Progenitor cell of endocrine pancreas (in vitro differentiated cells): Measurements from ENCODE around the gene HLA-A. TPM values are rescaled to one million over a fixed set of nuclear protein-coding genes. Genes with fewer than 3 reads are reported as not detected.

Source experiments
- DNase-seq: peaks from one replicate; pipeline ENCODE4 v3.0.0; 2021; ENCODE audit warnings: low spot score; ENCODE audit not compliant: unreplicated experiment
- H3K27ac Mint-ChIP-seq: 2 replicates; pipeline ENCODE4 v1.8.0; 2021; ENCODE audit warnings: mild to moderate bottlenecking, moderate library complexity, mixed read lengths
- H3K27me3 Mint-ChIP-seq: 2 replicates; pipeline ENCODE4 v1.8.0; 2021; ENCODE audit warnings: mixed read lengths
- H3K36me3 Mint-ChIP-seq: 2 replicates; pipeline ENCODE4 v1.8.0; 2022; ENCODE audit warnings: mixed read lengths; ENCODE audit not compliant: insufficient read depth
- H3K4me1 Mint-ChIP-seq: 2 replicates; pipeline ENCODE4 v1.8.0; 2021; ENCODE audit warnings: low read depth, mixed read lengths
- H3K4me3 Mint-ChIP-seq: 2 replicates; pipeline ENCODE4 v1.8.0; 2021; ENCODE audit warnings: low read depth, mild to moderate bottlenecking, moderate library complexity, mixed read lengths
- H3K9me3 Mint-ChIP-seq: 2 replicates; pipeline ENCODE4 v1.8.0; 2021; ENCODE audit warnings: low read depth, mixed read lengths
- total RNA-seq: library from RNA; stranded (reverse); gene quantifications from 2 replicates; pipeline ENCODE4 v1.2.1, GENCODE V29; 2021
- TF ChIP-seq, protein P1 (sequence below): fragments of 200-600 bp; sonication (generic); IDR thresholded peaks from one replicate; pipeline ENCODE4 v1.5.0; 2021; ENCODE audit warnings: antibody characterized with exemption, mild to moderate bottlenecking; ENCODE audit not compliant: unreplicated experiment

The HLA-A gene
- total RNA-seq, 1 donor from 2014 or later, result 204 TPM

DNA sequence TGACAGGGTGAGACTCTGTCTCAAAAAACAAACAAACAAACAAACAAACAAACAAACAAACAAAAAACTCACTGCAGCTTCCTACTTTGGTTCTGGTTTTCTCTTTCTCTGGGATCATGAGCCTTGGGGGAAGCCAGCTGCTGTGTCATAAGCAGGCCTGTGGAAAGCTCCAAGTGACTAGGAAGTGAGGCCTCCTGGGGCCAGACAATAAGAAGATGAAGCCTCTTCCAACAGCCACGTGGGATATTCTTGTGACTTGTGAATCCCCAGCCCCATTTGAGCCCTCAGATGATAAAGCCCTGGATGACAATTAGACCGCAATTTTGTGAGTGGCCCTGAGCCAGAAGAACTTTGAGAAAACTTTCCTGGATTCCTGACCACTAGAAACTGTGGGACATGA lies 11.4 kb downstream of the HLA-A start:
- H3K27me3 Mint-ChIP-seq, result no peaks in the 10 kb centered on the region
- no peaks in the 10 kb centered on the region for H3K36me3 Mint-ChIP-seq
- DNase-seq, result no peak
- TF ChIP-seq, protein P1, sequence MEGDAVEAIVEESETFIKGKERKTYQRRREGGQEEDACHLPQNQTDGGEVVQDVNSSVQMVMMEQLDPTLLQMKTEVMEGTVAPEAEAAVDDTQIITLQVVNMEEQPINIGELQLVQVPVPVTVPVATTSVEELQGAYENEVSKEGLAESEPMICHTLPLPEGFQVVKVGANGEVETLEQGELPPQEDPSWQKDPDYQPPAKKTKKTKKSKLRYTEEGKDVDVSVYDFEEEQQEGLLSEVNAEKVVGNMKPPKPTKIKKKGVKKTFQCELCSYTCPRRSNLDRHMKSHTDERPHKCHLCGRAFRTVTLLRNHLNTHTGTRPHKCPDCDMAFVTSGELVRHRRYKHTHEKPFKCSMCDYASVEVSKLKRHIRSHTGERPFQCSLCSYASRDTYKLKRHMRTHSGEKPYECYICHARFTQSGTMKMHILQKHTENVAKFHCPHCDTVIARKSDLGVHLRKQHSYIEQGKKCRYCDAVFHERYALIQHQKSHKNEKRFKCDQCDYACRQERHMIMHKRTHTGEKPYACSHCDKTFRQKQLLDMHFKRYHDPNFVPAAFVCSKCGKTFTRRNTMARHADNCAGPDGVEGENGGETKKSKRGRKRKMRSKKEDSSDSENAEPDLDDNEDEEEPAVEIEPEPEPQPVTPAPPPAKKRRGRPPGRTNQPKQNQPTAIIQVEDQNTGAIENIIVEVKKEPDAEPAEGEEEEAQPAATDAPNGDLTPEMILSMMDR, result no peak
- H3K4me3 Mint-ChIP-seq, result no peak overlapping the region
- no peaks in the 10 kb centered on the region for H3K9me3 Mint-ChIP-seq
- no peaks in the 10 kb centered on the region for H3K4me1 Mint-ChIP-seq
- no peak overlapping the region for H3K27ac Mint-ChIP-seq

DNA sequence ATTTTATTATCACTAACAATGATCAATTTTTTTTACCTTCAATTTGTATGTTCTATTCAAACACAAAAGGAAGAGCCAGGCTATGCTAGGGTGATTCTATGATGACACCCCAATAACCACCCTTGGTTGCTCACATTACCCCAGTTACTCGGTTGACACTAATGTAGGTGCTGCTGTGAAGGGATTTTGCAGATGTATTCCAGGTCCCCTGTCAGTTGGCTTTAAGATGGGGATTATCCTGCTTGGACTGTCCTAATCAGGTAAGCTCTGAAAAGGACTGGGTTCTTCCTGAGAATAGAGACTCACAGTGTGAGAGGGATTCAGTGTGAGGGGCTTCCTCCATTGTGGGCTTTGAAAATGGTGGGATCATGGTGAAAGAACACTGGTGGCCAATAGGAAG lies 11.9 kb downstream of the HLA-A start:
- no peaks in the 10 kb centered on the region for H3K9me3 Mint-ChIP-seq
- TF ChIP-seq, protein P1, result no peak
- no peaks in the 10 kb centered on the region for H3K36me3 Mint-ChIP-seq
- H3K4me1 Mint-ChIP-seq, result no peaks in the 10 kb centered on the region
- H3K27me3 Mint-ChIP-seq, result no peaks in the 10 kb centered on the region
- DNase-seq, result no peak
- no peak overlapping the region for H3K4me3 Mint-ChIP-seq
- no peak overlapping the region for H3K27ac Mint-ChIP-seq

DNA sequence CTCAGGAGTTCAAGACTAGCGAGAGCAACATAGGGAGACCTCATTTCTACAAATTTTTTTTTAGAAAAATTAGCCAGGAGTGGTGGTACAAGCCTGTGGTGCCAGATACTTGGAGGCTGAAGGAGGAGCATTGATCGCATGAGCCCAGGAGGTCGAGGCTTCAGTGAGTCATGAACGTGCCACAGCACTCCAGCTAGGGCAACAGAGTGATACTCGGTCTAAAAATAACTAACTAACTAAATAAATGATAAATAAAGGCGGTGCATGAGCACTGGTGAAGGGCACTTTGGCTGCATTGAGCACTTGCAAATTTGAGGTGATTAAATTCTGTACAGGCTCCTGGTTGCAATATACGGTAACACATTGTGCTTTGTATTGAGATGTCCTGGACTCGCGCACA lies 13.5 kb downstream of the HLA-A start:
- no peak for DNase-seq

DNA sequence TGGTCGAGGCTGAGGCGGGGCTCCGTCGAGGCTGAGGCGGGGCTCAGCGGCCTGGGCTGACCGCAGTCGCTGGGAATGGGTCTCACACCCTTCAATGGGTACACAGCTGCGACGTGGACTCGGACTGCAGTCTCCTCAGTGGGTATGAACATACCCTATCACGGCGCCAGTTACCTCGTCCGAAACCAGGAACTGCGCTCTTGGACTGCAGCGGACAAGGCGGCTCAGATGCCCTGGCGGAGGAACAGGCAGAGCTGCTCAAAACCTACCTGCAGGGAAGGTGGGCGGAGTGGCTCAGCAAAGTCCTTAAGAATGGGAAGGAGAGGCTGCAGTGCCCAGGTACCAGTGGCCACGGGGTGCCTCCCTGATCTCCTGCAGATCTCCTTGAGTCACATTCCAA lies 14.2 kb downstream of the HLA-A start:
- H3K9me3 Mint-ChIP-seq, result no peaks in the 10 kb centered on the region
- H3K27me3 Mint-ChIP-seq, result no peaks in the 10 kb centered on the region
- no peaks in the 10 kb centered on the region for H3K4me1 Mint-ChIP-seq
- DNase-seq, result no peak
- no peaks in the 10 kb centered on the region for H3K36me3 Mint-ChIP-seq
- H3K4me3 Mint-ChIP-seq, result no peak overlapping the region
- TF ChIP-seq, protein P1, result no peak
- no peak overlapping the region for H3K27ac Mint-ChIP-seq

More for the DNA sequence above, 13.5 kb downstream of the HLA-A start:
- TF ChIP-seq, protein P1, result no peak
- Mint-ChIP-seq H3K36me3 (no peaks in the 10 kb centered on the region), H3K27ac (no peak overlapping the region), H3K4me1 (no peaks in the 10 kb centered on the region), H3K27me3 (no peaks in the 10 kb centered on the region), H3K9me3 (no peaks in the 10 kb centered on the region), H3K4me3 (no peak overlapping the region)

DNA sequence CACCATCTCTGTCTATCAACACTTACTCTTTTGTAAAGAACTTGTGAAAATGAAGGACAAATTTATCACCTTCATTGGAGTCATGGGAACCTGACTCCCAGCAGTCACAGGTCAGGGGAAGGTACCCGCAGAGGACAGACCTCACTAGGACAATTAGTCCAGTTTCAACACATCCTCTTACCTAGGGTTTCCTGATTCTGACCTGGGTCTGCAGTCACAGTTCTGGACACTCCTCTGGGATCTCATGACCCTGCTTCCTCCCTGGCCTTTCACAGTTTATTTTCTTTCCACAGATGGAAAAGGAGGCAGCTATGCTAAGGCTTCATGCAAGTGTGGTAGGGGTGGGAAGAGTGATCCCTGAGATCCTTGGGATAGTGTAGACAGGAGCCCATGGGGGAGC lies 15.7 kb downstream of the HLA-A start:
- H3K9me3 Mint-ChIP-seq, result no peaks in the 10 kb centered on the region
- DNase-seq, result no peak
- no peaks in the 10 kb centered on the region for H3K27me3 Mint-ChIP-seq
- TF ChIP-seq, protein P1, result no peak
- H3K4me3 Mint-ChIP-seq, result no peak overlapping the region
- no peaks in the 10 kb centered on the region for H3K4me1 Mint-ChIP-seq
- H3K36me3 Mint-ChIP-seq, result no peaks in the 10 kb centered on the region
- H3K27ac Mint-ChIP-seq, result no peak overlapping the region

DNA sequence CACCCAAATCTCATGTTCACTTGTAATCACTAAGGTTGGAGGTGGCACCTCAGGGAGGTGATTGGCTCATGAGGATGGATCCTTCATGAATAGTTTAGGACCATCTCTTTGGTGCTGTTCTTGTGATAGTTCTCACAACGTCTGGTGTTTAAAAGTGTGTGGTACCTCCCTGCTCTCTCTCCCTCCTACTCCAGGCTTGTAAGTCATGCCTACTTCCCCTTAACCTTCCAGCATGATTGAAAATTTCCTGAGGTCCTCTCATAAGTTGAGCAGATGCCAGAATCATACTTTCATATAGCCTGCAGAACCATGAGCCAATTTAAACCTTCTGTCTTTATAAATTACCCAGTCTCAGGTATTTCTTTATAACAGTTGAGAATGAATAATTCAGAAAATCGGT lies 16.6 kb downstream of the HLA-A start:
- H3K36me3 Mint-ChIP-seq, result no peaks in the 10 kb centered on the region
- H3K27ac Mint-ChIP-seq, result no peak overlapping the region
- H3K9me3 Mint-ChIP-seq, result no peaks in the 10 kb centered on the region
- no peaks in the 10 kb centered on the region for H3K4me1 Mint-ChIP-seq
- TF ChIP-seq, protein P1, result no peak
- no peak for DNase-seq
- no peak overlapping the region for H3K4me3 Mint-ChIP-seq
- no peaks in the 10 kb centered on the region for H3K27me3 Mint-ChIP-seq
